HepG2 (cell line): ENCODE results near the gene ADAMTS2. TPM values are rescaled to one million over a fixed set of nuclear protein-coding genes. Genes with fewer than 3 reads are reported as not detected.

Source experiments
- ATAC-seq: fragments of 200-7000 bp; cut with Tn5 transposase; 3 replicates; pipeline ENCODE4 v1.9.1; 2020; ENCODE audit warnings: mild to moderate bottlenecking, moderate library complexity
- BruUV-seq: library from RNA; stranded (reverse); fragments of 400-500 nt; replicated peaks from 2 replicates; lab custom pipeline; 2021; lab: Mats Ljungman, UMichigan
- CTCF ChIA-PET: fragments of 300-600 bp; formaldehyde crosslinking; extraction: SDS; loops from one replicate; lab custom pipeline; 2021; ENCODE audit warnings: low total read pairs, inconsistent platforms, low intra/inter-chr PET ratio; lab: Yijun Ruan, JAX
- POLR2A ChIA-PET: fragments of 350-600 bp; sonication (Branson Sonifier 250); formaldehyde crosslinking; loops from one replicate; lab custom pipeline; 2020; ENCODE audit warnings: antibody characterized with exemption, inconsistent platforms; lab: Yijun Ruan, JAX
- DNase-seq: peaks from one replicate; pipeline ENCODE4 v3.0.0-alpha.2; 2015; ENCODE audit warnings: low spot score
- FAIRE-seq: peaks from 3 replicates; lab custom pipeline; 2011; peaks lifted over from hg19 to GRCh38; lab: Jason Lieb, UNC
- H2AFZ ChIP-seq: one replicate; pipeline ENCODE4 v1.6.1; 2011; ENCODE audit warnings: low read length, inconsistent platforms
- H3K27ac ChIP-seq: fragments of 300-600 bp; 3 replicates; pipeline ENCODE4 v1.8.0; 2011; ENCODE audit warnings: mixed run types, mild to moderate bottlenecking, mixed read lengths, low read length, inconsistent platforms; ENCODE audit not compliant: insufficient read depth; ENCODE audit errors: extremely low read length
- H3K27me3 ChIP-seq, 2 experiments: fragments of 200-600 bp in 1 of 2; 2 replicates in 1 of 2; 3 replicates in 1 of 2; pipeline versions ENCODE4 v1.6.0 to v1.8.0; 2011; ENCODE audit warnings: low read length in 2 of 2, mild to moderate bottlenecking in 2 of 2, moderate library complexity in 2 of 2, inconsistent platforms in 1 of 2; ENCODE audit not compliant: insufficient read depth in 2 of 2, control insufficient read depth in 1 of 2
- H3K36me3 ChIP-seq, 2 experiments: fragments of 200-600 bp in 1 of 2; replicated peaks in 1 of 2; 2 replicates in 1 of 2; 3 replicates in 1 of 2; pipeline versions ENCODE4 v1.5.1 to v1.8.0; 2011; ENCODE audit warnings: low read length in 2 of 2, inconsistent platforms in 1 of 2; ENCODE audit not compliant: insufficient read depth in 2 of 2, control insufficient read depth in 1 of 2
- H3K4me1 ChIP-seq: 2 replicates; pipeline ENCODE4 v1.5.1; 2012; ENCODE audit warnings: low read length, inconsistent platforms; ENCODE audit not compliant: insufficient read depth
- H3K4me2 ChIP-seq: 2 replicates; pipeline ENCODE4 v1.6.0; 2011; ENCODE audit warnings: low read depth, low read length, inconsistent platforms
- H3K4me3 ChIP-seq, 3 experiments: fragments of 200-600 bp in 1 of 3; sonication (generic), shearing (Covaris generic) in 1 of 3; replicated peaks in 1 of 3; 2 replicates each; pipeline ENCODE4 v1.5.1; 2011 to 2016; ENCODE audit warnings: low read length in 3 of 3, inconsistent platforms in 2 of 3, low read depth in 2 of 3, mild to moderate bottlenecking in 2 of 3, control low read depth in 1 of 3, mixed read lengths in 1 of 3; ENCODE audit not compliant: insufficient read depth in 1 of 3
- H3K79me2 ChIP-seq: one replicate; pipeline ENCODE4 v1.6.1; 2011; ENCODE audit warnings: low read length, inconsistent platforms; ENCODE audit not compliant: insufficient read depth
- H3K9ac ChIP-seq: 2 replicates; pipeline ENCODE4 v1.6.0; 2011; ENCODE audit warnings: mild to moderate bottlenecking, low read depth, low read length, inconsistent platforms; ENCODE audit not compliant: insufficient read depth
- H3K9me3 ChIP-seq: 2 replicates; pipeline ENCODE4 v1.5.1; 2012; ENCODE audit warnings: mild to moderate bottlenecking, low read length
- H4K20me1 ChIP-seq: 2 replicates; pipeline ENCODE4 v1.6.0; 2011; ENCODE audit warnings: inconsistent platforms, mild to moderate bottlenecking, low read length, moderate library complexity; ENCODE audit not compliant: insufficient read depth
- ATM ChIP-seq: fragments of 450-650 bp; IDR thresholded peaks from 2 replicates; pipeline ENCODE4 v1.7.1; 2017; ENCODE audit warnings: mild to moderate bottlenecking, borderline replicate concordance
- FOXO1 ChIP-seq: sonication (generic); formaldehyde crosslinking; IDR thresholded peaks from 2 replicates; pipeline ENCODE4 v1.4.0; 2020; ENCODE audit warnings: missing genetic modification reagents
- KAT8 ChIP-seq: IDR thresholded peaks from 2 replicates; pipeline ENCODE4 v1.6.1; 2016; ENCODE audit warnings: missing genetic modification reagents, missing compliant biosample characterization
- RBFOX2 ChIP-seq: fragments of 200-400 bp; formaldehyde crosslinking; IDR thresholded peaks from 2 replicates; pipeline ENCODE4 v1.6.1; 2017; ENCODE audit warnings: low read depth, mild to moderate bottlenecking, low read length
- SOX5 ChIP-seq: IDR thresholded peaks from 2 replicates; pipeline ENCODE4 v1.6.1; 2016; ENCODE audit warnings: borderline replicate concordance
- ZBTB20 ChIP-seq: sonication (generic); formaldehyde crosslinking; IDR thresholded peaks from 2 replicates; pipeline ENCODE4 v1.8.1; 2023; ENCODE audit warnings: missing genetic modification reagents, low read depth, mild to moderate bottlenecking, borderline replicate concordance
- ZNF441 ChIP-seq: sonication (generic); formaldehyde crosslinking; IDR thresholded peaks from 2 replicates; pipeline ENCODE4 v1.7.0; 2021; ENCODE audit warnings: missing genetic modification reagents, borderline replicate concordance
- ZNF496 ChIP-seq: sonication (generic); formaldehyde crosslinking; IDR thresholded peaks from 2 replicates; pipeline ENCODE4 v1.8.1; 2023; ENCODE audit warnings: mild to moderate bottlenecking, moderate library complexity, missing genetic modification reagents; ENCODE audit not compliant: insufficient replicate concordance
- ZNF570 ChIP-seq: sonication (generic); formaldehyde crosslinking; IDR thresholded peaks from 2 replicates; pipeline ENCODE4 v1.4.0; 2020; ENCODE audit warnings: mild to moderate bottlenecking, missing genetic modification reagents, borderline replicate concordance
- WGBS: methylation state at CpG from one replicate; pipeline ENCODE4 v1.1.6; 2017; ENCODE audit warnings: low lambda C conversion rate; 5-methylcytosine and 5-hydroxymethylcytosine counted together
- in situ Hi-C: cut with HindIII; loops from 2 replicates; pipeline ENCODE4 v1.10.0; 2017; ENCODE audit warnings: low pct_unique_long_range_greater_than_20kb; ENCODE audit not compliant: extremely low pct_ligation_motif_present
- intact Hi-C: fragments of 100-400 bp; cut with micrococcal nuclease; formaldehyde crosslinking; loops from one replicate; pipeline ENCODE4 v1.10.0; 2022; ENCODE audit not compliant: unreplicated experiment
- polyA plus RNA-seq, 8 experiments: library from polyadenylated mRNA; depleted of rRNA in 3 of 8; stranded (reverse) in 7 of 8; unstranded in 1 of 8; fragments of >200 nt; fragmentation: Illumina TruSeq in 4 of 8; extraction: Trizol in 4 of 8; gene quantifications; 2 replicates each; pipeline versions ENCODE4 v1.2.1 to v1.2.3, GENCODE V29; 2011 to 2016; ENCODE audit warnings: low read depth in 4 of 8, missing spikeins in 1 of 8, mixed read lengths in 1 of 8; ENCODE audit not compliant: insufficient read depth in 1 of 8
- total RNA-seq, 5 experiments: library from RNA; depleted of rRNA; stranded (reverse); fragments of >200 nt; fragmentation: Illumina TruSeq; extraction: Trizol; gene quantifications; 2 replicates each; pipeline ENCODE4 v1.2.3, GENCODE V29; 2016; ENCODE audit warnings: low read depth in 1 of 5
- TF ChIP-seq, protein P1 (sequence below): IDR thresholded peaks from 2 replicates; pipeline ENCODE4 v1.6.1; 2016; ENCODE audit warnings: mild to moderate bottlenecking, missing biosample characterization, missing genetic modification reagents
- TF ChIP-seq, protein P2 (sequence below): sonication (generic); formaldehyde crosslinking; IDR thresholded peaks from 2 replicates; pipeline ENCODE4 v1.4.0; 2020; ENCODE audit warnings: missing genetic modification reagents

The ADAMTS2 gene
- total and polyA plus RNA-seq, 2 of the 13 experiments (the other 11 are each of a cell fraction or from before 2014, with no cell fraction given), result 0.24 to 3.5 TPM

DNA sequence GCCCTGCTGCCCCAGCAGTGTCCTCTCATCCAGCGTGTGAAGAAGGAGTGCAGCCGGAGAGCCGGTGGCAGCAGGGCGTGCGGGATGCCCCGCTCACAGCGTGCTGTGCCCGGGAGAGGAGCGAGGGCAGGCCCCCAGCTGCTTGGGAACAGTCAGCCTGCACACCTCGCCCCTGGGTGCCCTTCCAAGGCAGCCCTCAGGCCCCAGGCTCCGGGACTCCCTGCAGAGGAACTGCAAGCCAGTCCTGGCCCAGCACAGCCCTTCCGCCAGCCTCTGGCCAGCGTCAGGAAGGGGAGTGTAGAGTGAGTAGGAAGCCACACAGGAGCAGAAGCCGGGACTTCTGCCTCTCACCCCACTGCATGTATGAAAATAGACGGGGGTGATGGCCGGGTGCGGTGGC is 43.5 kb downstream of the ADAMTS2 start:
- H3K4me3 ChIP-seq, result no peak overlapping the region
- DNase-seq (no peak), ATAC-seq (no peak), FAIRE-seq (no peak)
- intact Hi-C loops, result no loop called here
- CTCF ChIA-PET, result no interaction called here
- no peak overlapping the region for H3K4me2 ChIP-seq
- H4K20me1 ChIP-seq, result no peaks in the 10 kb centered on the region
- BruUV-seq, result no TSS peak
- 65% methylated on average over 9 of the region's 17 CpGs for WGBS
- no peaks in the 10 kb centered on the region for H3K4me1 ChIP-seq
- TF ChIP-seq ZNF496 (no peak), ZNF441 (CRISPR knock-in tag) (no peak), ZBTB20 (CRISPR knock-in tag) (no peak), RBFOX2 (no peak), ZNF570 (CRISPR knock-in tag) (no peak), FOXO1 (CRISPR knock-in tag) (no peak), KAT8 (CRISPR knock-in tag) (no peak), SOX5 (CRISPR knock-in tag) (no peak), ATM (no peak)
- TF ChIP-seq, protein P1, sequence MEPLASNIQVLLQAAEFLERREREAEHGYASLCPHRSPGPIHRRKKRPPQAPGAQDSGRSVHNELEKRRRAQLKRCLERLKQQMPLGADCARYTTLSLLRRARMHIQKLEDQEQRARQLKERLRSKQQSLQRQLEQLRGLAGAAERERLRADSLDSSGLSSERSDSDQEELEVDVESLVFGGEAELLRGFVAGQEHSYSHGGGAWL, result no peak
- TF ChIP-seq, protein P2, sequence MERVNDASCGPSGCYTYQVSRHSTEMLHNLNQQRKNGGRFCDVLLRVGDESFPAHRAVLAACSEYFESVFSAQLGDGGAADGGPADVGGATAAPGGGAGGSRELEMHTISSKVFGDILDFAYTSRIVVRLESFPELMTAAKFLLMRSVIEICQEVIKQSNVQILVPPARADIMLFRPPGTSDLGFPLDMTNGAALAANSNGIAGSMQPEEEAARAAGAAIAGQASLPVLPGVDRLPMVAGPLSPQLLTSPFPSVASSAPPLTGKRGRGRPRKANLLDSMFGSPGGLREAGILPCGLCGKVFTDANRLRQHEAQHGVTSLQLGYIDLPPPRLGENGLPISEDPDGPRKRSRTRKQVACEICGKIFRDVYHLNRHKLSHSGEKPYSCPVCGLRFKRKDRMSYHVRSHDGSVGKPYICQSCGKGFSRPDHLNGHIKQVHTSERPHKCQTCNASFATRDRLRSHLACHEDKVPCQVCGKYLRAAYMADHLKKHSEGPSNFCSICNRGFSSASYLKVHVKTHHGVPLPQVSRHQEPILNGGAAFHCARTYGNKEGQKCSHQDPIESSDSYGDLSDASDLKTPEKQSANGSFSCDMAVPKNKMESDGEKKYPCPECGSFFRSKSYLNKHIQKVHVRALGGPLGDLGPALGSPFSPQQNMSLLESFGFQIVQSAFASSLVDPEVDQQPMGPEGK (CRISPR knock-in tag), result no peak
- no peaks in the 10 kb centered on the region; a peak in 1 of 5 replicates for H3K36me3 ChIP-seq
- H3K27me3 ChIP-seq, result peaks cover 0 to 20% of the 10 kb centered on the region in 2 experiments; a peak in 3 of 5 replicates
- H3K27ac ChIP-seq, result no peak overlapping the region
- POLR2A ChIA-PET, result no interaction called here
- no peak overlapping the region for H2AFZ ChIP-seq
- no peaks in the 10 kb centered on the region for H3K79me2 ChIP-seq
- no peak overlapping the region for H3K9ac ChIP-seq
- peaks cover 8% of the 10 kb centered on the region; the same call in 1 of the 2 replicates for H3K9me3 ChIP-seq
- in situ Hi-C loops, result no loop called here
